HG03575 (cell line): Measurements from ENCODE around the gene ERBB3.

ENCODE experiments used
- ATAC-seq: cut with Tn5 transposase; IDR thresholded peaks from one replicate; pipeline ENCODE4 v1.9.1; 2021; ENCODE audit not compliant: unreplicated experiment, insufficient number of reproducible peaks, low FRiP score; ENCODE audit errors: extremely low read depth

The ERBB3 gene

DNA sequence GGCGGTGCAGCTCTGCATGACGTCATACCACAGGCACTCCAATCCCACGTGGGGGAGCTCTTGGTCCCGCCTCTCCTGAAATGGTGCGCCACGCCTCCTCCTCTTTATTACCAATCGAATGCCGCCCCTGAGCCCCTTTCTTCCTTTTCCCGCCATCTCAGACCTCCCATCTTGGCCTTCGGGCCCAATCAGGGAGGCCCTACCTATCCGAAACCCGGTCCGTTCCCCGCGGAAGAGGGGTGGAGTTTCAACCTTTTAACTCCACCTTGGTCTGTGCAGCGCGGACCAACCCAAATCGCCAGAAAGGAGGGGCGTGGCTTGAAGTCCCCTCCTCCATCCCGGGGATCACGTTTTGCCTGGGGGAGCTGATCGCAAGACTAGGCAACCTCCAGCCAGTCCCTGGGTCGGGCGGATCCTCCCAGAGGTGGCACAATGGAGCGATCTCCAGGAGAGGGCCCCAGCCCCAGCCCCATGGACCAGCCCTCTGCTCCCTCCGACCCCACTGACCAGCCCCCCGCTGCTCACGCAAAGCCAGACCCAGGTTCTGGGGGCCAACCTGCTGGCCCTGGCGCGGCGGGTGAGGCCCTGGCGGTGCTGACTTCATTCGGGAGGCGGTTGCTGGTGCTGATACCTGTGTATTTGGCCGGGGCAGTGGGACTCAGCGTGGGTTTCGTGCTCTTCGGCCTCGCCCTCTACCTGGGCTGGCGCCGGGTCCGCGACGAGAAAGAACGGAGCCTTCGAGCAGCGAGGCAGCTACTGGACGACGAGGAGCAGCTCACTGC, 48.1 kb downstream of the ERBB3 start, which contains the start of gene ESYT1:
Gene ESYT1 (plus strand): TSS at position 380 of the 782 bp plus-strand sequence. CDS start 53 bp downstream, at position 433.
- peak; percentile 70 for ATAC-seq

DNA sequence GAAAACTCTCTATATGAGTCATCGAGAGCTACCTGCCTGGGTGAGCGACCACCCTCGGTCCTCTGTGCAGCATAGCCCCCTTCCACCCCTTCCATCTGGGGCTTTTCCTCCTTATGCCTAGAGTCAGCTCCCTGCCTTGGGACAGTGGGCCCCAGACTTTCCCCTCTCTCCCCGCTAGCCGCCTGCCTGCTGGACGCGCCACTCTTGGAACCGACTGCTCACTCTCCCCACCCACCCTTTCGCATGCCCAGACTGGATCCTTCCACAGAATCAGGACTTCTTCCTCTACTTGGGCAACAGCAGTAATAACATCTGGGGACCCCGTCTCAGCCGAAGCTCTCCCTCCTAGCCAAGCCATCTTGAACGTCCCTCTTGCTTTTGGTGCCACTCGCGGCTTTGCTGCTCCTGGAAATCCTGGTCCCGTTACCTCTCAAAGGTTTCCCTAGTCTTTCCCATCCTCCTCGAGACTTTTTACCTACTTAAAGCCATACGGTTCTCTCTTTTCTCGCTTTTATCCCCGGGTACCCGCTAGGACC, 48.8 kb downstream of the ERBB3 start:
- no peak for ATAC-seq

DNA sequence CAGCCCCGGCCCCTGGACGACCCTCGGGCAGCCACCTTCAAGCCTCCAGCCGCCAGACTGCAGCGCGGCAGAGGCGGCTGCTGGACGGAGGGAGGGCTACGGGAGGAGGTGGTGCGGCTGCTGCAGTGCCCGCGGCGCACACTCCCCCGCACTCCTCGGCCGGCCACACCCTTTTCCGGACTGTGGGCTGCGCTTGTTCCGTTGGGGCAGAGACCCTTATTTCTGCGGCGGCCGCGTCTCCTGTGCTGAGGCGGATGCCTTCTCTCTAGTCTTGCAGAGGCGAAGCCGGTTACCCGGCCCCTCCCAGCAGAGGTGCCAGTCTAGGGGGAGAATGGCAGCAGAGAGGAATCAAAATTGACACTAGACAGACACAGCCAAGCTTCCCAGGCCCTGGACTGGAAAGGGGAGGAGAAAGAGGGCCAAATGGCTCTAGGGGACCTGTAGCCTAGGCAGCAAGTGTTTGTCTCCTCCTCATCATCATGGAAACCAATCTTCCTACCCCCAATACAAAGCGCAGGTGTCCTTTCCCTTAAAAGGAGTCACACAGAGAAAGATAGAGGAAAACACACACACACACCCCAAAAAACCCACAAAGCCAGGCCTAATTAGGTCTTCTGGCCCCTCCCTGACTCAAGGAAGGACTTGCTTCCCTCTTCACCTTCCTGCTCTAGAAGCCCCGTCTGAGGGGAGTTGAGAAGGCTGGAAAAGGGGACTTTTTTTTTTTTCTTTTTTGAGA, 49.4 kb downstream of the ERBB3 start:
- ATAC-seq: no peak

DNA sequence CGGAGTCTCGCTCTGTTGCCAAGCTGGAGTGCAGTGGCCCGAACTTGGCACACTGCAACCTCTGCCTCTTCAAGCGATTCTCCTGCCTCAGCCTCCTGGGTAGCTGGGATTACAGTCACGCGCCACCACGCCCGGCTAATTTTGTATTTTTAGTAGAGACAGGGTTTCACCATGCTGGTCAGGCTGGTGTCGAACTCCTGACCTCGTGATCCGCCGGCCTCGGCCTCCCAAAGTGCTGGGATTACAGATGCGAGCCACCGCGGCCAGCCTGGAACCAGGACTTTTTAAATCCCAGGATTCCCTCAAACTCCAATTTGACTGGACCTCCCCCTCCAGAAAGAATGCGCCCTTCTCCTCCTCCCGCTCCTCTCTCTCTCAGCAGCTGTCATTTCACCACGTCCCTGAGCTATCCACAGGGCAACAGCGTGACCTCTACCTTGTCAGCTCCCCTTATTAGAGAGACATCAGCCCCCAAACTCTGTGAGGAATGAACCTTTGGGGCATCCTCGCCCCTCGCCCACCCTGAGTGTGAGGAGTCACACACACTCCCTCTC, 50.1 kb downstream of the ERBB3 start:
- ATAC-seq: no peak

DNA sequence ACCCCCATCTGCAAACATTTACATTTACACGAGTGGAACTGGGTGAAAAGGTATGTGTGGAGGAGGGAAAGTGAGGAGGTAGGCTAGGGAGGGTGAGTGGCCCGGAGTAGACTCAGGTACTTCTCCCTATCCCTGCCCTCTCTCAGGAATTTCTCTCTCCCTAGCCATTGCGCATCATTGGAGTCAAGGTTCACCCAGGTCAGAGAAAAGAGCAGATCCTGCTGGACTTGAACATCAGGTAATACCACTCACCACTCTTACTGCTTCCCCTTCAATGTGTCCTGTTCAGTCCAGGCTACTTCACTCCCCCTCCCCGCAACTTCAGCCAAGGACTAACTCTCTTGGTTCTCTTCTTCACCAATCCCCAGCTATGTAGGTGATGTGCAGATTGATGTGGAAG, 50.9 kb downstream of the ERBB3 start:
- no peak for ATAC-seq

DNA sequence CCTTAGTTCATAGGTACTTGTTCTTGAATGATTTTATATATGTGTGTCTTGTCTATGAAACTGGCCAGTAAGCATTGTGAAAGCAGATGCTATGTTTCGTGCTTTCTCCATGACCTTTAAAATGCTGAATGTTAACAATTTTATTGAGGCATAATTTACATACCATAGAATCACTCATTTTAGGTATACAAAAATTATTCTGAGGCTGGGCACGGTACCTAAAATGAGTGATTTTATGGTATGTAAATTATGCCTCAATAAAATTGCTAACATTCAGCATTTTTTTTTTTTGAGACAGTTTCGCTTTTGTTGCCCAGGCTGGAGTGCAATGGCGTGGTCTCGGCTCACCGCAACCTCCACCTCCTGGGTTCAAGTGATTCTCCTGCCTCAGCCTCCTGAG, 54.9 kb downstream of the ERBB3 start:
- no peak for ATAC-seq

DNA sequence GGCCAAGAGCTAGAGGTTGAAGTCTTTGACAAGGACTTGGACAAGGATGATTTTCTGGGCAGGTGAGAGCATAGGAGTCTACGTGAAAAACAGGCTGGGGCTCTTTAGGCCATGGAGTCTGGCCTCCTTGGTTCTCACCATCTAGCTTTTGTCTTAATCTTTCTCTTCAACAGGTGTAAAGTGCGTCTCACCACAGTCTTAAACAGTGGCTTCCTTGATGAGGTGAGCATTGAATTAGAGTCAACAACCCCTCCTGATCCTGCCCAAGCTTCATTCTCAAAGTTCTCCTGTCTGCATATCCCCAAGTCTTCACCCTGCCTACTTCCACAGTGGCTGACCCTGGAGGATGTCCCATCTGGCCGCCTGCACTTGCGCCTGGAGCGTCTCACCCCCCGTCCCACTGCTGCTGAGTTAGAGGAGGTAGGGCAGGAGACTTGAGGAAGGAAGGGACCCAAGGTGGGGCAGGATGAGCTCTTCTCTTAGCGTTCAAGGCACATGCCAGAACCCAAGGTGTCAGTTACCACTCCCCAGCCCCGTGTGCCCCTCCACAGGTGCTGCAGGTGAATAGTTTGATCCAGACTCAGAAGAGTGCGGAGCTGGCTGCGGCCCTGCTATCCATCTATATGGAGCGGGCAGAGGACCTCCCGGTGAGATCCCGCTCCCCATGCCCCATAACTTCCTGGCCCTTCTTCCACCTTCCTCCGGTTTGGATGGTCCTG, 58.0 kb downstream of the ERBB3 start:
- ATAC-seq: no peak

DNA sequence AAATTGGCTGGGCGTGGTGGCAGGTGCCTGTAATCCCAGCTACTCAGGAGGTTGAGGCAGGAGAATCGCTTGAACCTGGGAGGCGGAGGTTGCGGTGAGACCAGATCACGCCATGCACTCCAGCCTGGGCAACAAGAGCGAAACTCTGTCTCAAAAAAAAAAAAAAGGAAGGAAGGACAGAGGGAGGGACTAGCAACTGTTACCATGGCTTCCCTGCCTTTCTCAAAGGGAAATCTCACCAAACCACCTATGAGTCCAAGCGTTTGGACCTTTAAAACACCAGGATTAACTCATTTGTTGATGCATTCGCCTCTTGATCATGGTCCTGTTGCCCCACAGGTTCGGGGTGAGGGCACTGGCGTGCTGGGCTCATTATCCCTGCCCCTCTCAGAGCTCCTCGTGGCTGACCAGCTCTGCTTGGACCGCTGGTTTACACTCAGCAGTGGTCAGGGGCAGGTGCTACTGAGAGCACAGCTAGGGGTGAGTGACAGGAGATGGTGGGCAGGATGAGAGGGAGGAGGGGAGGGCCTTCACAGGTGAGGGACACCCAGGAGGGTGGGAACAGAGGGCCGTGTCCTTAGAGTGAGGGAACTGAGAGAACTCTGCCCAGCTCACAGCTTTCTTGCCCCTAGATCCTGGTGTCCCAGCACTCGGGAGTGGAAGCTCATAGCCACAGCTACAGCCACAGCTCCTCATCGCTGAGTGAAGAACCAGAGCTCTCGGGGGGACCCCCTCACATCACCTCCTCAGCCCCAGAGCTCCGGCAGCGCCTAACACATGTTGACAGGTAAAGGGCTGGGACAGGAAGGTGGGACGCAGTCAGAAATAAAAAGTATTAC, 62.2 kb downstream of the ERBB3 start:
- ATAC-seq: no peak

DNA sequence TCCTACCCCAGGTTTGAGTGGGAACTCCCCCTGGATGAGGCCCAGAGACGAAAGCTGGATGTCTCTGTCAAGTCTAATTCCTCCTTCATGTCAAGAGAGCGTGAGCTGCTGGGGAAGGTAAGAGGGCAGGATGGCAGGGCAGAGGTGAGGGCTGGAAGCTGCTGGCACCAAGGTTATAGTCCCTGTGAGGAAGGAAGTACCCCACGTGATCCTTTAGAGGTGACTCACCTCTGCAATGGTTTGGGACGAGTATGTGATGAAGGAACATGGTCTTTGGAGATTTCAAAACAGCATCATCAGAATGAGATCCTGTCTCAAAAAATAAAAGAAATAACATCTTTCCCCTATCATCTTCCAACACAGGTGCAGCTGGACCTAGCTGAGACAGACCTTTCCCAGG, 63.3 kb downstream of the ERBB3 start:
- ATAC-seq: no peak

DNA sequence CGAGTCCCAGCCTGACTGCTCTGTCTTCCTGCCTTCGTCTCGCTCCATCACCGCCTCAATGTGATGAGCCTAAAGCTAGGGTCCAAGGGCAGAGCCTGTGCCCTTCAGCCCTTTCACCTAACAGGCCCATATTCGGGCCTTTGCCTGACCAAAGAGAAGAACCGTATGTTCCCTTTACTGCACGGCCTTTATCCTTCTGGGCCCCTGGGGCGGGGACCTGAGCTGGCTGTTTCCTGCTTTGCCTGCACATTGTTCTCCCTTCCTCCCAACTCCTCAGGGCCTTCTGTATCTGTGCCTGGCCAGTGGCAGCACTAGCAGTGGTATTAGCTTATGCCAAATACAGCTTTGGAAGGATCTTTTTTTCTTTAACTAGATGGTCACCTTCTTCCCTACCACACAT, 63.9 kb downstream of the ERBB3 start:
- no peak for ATAC-seq

DNA sequence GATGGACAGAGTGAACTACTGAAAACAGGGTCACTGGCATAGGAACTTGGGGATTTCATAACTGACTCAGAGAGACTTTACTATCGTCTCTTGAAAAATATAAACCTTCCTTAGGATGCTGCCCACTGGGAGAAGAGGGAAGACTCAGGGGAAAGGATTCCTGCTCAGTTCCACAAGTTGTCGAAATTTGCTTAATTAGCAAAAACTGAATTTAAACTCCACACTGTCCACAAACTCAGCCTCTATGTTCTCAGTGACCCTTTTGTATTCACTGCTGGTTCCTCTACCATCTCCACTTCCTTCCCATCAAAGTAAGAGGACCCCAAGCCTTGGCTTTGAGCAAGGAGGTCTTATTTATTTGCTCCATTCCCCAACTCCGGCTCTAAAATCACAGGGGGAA, 65.3 kb downstream of the ERBB3 start:
- ATAC-seq: no peak

DNA sequence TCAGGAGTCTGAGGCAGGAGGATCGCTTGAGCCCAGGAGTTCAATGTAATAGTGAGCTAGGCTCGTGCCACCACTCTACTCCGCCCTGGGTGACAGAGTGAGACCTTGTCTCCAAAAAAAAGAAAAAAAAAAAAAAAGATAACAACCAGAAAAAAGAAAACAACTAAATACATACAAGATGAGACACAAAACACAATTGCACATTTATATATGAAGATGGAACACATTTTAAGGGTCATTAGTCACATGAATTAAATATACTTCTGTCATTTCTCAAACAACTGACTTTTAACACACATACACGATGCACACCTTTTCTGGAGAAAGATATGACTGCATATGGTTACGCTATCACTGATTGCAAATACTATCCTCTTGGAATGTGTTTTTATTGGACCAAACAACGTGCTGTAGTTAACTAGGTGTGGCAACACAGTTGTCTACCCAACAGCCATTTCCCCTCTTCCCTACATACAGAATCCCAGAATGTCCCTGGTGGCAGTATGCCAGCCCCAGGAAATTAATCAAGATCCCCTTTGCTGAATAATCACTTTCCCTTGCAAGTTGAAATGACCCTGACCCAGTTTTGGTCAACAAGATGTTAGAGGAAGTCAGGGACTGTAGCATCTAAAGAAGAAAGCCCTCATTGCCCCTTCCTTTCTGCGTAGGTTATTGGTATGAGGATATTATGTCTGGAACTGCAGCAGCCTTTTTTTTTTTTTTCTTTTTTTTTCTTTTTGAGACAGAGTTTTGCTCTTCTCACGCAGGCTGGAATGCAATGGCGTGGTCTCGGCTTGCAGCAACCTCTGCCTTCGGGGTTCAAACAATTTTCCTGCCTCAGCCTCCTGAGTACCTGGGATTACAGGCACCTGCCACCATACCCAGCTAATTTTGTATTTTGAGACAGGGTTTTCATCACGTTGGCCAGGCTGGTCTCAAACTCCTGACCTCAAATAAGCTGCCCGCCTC, 66.8 kb downstream of the ERBB3 start:
- ATAC-seq: no peak

DNA sequence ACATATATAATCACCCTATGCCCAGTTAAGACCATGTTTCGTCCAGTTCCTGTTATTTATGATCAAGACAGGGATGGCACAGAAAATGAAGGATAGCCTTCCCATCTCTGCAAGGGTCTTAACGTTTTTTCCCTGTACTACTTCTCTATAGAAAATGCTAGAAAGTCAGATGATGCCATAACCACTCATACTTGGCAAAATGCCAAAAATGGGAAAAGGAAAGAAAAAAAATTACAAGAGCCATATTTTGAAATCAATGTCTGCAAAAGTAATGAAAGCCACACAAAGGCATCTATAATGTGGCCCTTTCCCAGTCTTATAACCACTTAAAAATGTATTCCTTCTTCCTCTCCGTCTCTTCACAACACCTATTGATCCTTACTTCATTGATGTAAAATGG, 70.6 kb downstream of the ERBB3 start:
- no peak for ATAC-seq

DNA sequence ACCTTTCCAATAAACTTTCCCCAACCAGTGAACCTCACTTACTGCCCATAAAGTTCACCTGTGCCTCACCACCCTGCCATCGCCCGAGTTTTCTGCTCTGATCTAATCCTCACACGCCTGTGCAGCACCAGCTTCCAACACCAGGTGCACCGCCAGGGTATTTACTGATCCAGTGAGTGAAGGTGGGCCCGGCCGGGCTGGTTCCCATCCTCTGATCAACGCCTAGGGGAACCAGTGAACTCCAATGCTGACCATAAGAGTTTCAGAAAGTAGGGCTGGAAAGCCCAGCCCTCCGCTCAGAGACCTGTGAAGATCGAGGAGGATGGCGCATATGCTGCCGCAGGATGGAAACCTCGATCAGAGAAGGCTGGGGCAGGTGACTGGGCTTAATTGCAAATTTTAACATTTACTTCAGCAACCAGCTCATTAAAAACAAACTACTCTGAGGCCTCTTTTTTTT, 71.7 kb downstream of the ERBB3 start:
- no peak for ATAC-seq

DNA sequence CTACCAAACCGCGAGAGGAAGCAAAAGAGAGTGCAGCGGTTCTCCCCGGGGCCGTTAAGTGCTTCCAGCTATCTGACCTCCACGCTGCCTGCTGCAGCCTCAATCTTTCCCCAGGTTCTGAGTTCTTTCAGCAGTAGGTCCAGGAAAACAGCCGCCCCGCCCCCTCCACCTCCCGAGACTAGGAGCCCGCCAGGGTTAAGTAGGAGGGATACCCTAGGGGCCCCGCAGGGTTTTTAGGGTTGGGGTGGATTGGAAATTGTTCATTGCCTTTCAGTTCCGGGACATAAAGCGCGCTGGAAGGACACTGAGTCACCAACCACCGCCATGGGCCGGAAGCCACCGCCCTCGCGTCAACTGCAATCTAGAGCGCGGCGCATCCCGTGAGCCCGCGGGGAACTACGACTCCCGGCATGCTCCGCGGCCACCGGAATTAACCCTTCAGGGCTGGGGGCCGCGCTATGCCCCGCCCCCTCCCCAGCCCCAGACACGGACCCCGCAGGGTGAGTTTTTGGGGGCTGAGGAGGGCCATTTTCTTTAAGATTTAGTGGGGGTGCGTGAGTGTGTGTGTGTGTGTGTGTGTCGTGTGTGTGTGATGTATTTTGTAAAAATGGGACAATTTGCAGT, 72.3 kb downstream of the ERBB3 start, which contains the start of gene MYL6B:
Gene MYL6B (plus strand): TSS at position 456 of the 624 bp plus-strand sequence. CDS start 1,332 bp downstream, outside the sequence.
- ATAC-seq: no peak
